DND-41 (cell line): ENCODE measurements around the gene MCM3.

ENCODE experiments used
- CTCF ChIP-seq: IDR thresholded peaks from 2 replicates; pipeline ENCODE4 v1.5.1; 2012; ENCODE audit warnings: borderline replicate concordance, low read length, moderate library complexity, mild to moderate bottlenecking; ENCODE audit not compliant: poor library complexity, severe bottlenecking; ENCODE audit errors: extremely low read depth
- EZH2 ChIP-seq: IDR thresholded peaks from 3 replicates; pipeline ENCODE4 v1.6.1; 2012; ENCODE audit warnings: borderline replicate concordance, low read depth, mild to moderate bottlenecking, moderate library complexity, low read length, inconsistent platforms; ENCODE audit not compliant: severe bottlenecking

GRCh38 chr6:52215787-52216186 is 68.8 kb downstream of the MCM3 start:
- TF ChIP-seq CTCF: no peak
- no peak for TF ChIP-seq EZH2
